ENCODE data around the gene KRT16. TPM values are rescaled to one million over a fixed set of nuclear protein-coding genes. Genes with fewer than 3 reads are reported as not detected.
A peak's percentile ranks its signal among the peaks of the same experiment; 100 is the strongest.

Gene KRT16
- total RNA-seq, 1 experiment from 2014 or later, result not detected

- H4K20me1 ChIP-seq (ENCODE audit: control insufficient read depth, insufficient read depth, insufficient read length), result no peaks in the 10 kb centered on the region
- H4K91ac ChIP-seq (ENCODE audit: insufficient read length, low read depth, low read length), result no peak overlapping the region
- H3K18ac ChIP-seq (ENCODE audit: insufficient read length, low read depth, low read length), result no peak overlapping the region
- no peak overlapping the region for H2BK120ac ChIP-seq (ENCODE audit: low read depth, low read length, poor library complexity, severe bottlenecking)
- H3K27me3 ChIP-seq (ENCODE audit: insufficient read depth, low read length), result no peaks in the 10 kb centered on the region
- no peak overlapping the region for H3T11ph ChIP-seq (ENCODE audit: low read length)
- peaks cover 6 to 13% of the 10 kb centered on the region in 2 experiments for H3K4me1 Mint-ChIP-seq
- H3K79me2 ChIP-seq (ENCODE audit: insufficient read depth, low read length), result no peaks in the 10 kb centered on the region; the same call in 1 of the 2 replicates
- H3K4me2 ChIP-seq (ENCODE audit: insufficient read depth, insufficient read length, low read length), result no peak overlapping the region
- H3K4ac ChIP-seq (ENCODE audit: low read depth, low read length), result no peak overlapping the region
- H3K23me2 ChIP-seq (ENCODE audit: insufficient read length, low read depth, low read length, poor library complexity, severe bottlenecking), result no peaks in the 10 kb centered on the region
- H4K5ac ChIP-seq (ENCODE audit: insufficient read length, low read depth, low read length), result no peak overlapping the region
- no peak overlapping the region for H3K23ac ChIP-seq (ENCODE audit: insufficient read length, low read depth, low read length)
- H3K36me3 Mint-ChIP-seq (ENCODE audit: insufficient read depth in 1 of 3, low read depth in 3 of 3), result no peaks in the 10 kb centered on the region
- H3K79me1 ChIP-seq (ENCODE audit: insufficient read depth, low read depth, low read length, poor library complexity, severe bottlenecking), result no peaks in the 10 kb centered on the region
- no peak overlapping the region for H2AK5ac ChIP-seq (ENCODE audit: insufficient read length, low read length)
- H4K8ac ChIP-seq (replicated peaks; ENCODE audit: insufficient read length, low read depth, low read length), result no peak overlapping the region
- H3K9me3 Mint-ChIP-seq, result no peaks in the 10 kb centered on the region
- peaks cover 10% of the 10 kb centered on the region for H3K27me3 Mint-ChIP-seq (ENCODE audit: low read depth)
- no peak for DNase-seq
- H3K27ac Mint-ChIP-seq, result peak overlapping the region in 1 of 3 experiments; percentile 68; a peak in 1 of 7 replicates
- no peak overlapping the region for H2BK12ac ChIP-seq (ENCODE audit: insufficient read length, low read depth, low read length)
- no peak overlapping the region for H3K27ac ChIP-seq (ENCODE audit: insufficient read length, low read depth, low read length)
- H3K9me3 ChIP-seq (ENCODE audit: control insufficient read depth, low read depth, low read length), result no peaks in the 10 kb centered on the region
- no peaks in the 10 kb centered on the region for H3K4me1 ChIP-seq (ENCODE audit: insufficient read depth, low read length)
- WGBS (ENCODE audit: extremely low coverage, insufficient read length, low lambda C conversion rate), result no CpG with 5 or more reads among the region's 12 CpGs
- H2AFZ ChIP-seq (ENCODE audit: low read length), result no peak overlapping the region
- no peak for TF ChIP-seq CTCF (conservative IDR thresholded peaks at IDR 0.05)
- H2BK20ac ChIP-seq (ENCODE audit: low read depth, low read length, poor library complexity, severe bottlenecking), result no peak overlapping the region
- no peak overlapping the region for H3K56ac ChIP-seq (ENCODE audit: insufficient read length, low read depth, low read length)
- no peak overlapping the region for H3K14ac ChIP-seq (ENCODE audit: insufficient read depth, low read length)
- H3K4me3 Mint-ChIP-seq, result no peak overlapping the region
- H3K9ac ChIP-seq (ENCODE audit: extremely low read depth, insufficient read length, low read length), result no peak overlapping the region
- no peak overlapping the region for H2BK5ac ChIP-seq (ENCODE audit: insufficient read length, low read length)
- no peak overlapping the region for H2BK15ac ChIP-seq (ENCODE audit: low read depth, low read length)
Measured at GRCh38 chr17:41592601-41593305, 19.8 kb downstream of the KRT16 start.
